NCI-H82 treated with DMSO at 0.1 percent for 48 hours (cell line): Measurements from ENCODE around the gene FAM185A.
"Not testable (repeated sequence)": the region's sequence is repeated elsewhere in the genome, so short reads cannot be mapped to it uniquely, and the experiment has no call there.

Experiments
- DNase-seq: peaks from one replicate; lab custom pipeline; 2025; ENCODE audit not compliant: unreplicated experiment; lab: John Stamatoyannopoulos, UW

FAM185A gene

GRCh38 chr7:102776217-102776616 is 27.4 kb downstream of the FAM185A start:
- DNase-seq: not testable (repeated sequence)

DNA sequence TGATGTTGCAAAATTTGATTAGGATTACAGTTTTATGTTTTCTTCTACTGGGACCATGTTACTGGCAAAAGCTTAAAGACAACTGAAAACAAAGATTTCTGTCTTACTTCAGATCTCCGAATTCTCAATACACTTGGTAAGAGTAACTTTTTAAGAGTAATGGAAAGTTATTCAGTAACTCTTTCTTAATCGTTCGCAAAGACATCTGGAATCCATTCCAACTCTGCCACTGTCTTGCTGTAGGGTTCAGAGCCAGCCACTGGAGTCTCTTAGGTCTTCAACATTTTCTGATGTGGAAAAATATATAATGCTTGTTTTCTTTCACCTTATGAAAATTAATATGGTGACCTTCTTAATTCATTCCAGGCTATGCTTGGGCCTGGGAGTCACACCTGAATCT is 29.9 kb downstream of the FAM185A start:
- DNase-seq: not testable (repeated sequence)

DNA sequence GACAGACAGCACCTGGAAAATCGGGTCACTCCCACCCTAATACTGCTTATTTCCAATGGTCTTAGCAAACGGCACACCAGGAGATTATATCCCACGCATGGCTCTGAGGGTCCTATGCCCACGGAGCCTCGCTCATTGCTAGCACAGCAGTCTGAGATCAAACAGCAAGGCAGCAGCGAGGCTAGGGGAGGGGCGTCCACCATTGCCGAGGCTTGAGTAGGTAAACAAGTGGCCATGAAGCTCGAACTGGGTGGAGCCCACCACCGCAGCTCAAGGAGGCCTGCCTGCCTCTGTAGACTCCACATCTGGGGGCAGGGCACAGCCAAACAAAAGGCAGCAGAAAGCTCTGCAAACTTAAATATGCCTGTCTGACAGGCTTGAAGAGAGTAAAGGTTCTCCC is 32.1 kb downstream of the FAM185A start:
- not testable (repeated sequence) for DNase-seq

GRCh38 chr7:102788770-102789169 is 40.0 kb downstream of the FAM185A start:
- DNase-seq: not testable (repeated sequence)

GRCh38 chr7:102790364-102791100 is 41.7 kb downstream of the FAM185A start:
- not testable (repeated sequence) for DNase-seq

GRCh38 chr7:102791367-102791766 is 42.6 kb downstream of the FAM185A start:
- DNase-seq: not testable (repeated sequence)

GRCh38 chr7:102791831-102792230 is 43.0 kb downstream of the FAM185A start:
- not testable (repeated sequence) for DNase-seq

- not testable (repeated sequence) for DNase-seq
Measured at GRCh38 chr7:102794567-102794966, 45.8 kb downstream of the FAM185A start.

DNA sequence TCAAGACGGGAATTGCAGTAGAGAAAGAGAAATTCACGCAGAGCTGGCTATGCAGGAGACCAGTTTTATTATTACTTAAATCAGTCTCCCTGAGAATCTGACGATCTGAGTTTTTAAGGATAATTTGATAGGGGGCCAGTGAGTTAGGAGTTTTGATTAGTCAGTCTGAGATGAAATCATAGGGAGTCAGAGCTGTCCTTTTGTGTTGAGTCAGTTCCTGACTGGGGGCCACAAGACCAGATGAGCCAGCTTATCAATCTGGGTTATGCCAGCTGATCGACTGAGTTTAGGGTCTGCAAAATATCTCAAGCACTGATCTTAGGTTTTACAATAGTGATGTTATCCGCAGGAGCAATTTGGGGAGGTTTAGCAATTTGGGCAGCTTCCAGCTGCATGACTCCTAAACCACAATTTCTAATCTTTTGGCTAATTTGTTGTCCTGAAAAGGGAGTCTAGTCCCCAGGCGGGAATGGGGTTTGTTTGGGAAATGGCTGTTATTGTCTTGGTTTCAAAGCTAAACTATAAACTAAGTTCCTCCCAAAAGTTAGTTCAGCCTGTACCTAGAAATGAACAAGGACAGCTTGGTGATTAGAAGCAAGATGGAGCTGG is 47.3 kb downstream of the FAM185A start:
- DNase-seq: not testable (repeated sequence)

DNA sequence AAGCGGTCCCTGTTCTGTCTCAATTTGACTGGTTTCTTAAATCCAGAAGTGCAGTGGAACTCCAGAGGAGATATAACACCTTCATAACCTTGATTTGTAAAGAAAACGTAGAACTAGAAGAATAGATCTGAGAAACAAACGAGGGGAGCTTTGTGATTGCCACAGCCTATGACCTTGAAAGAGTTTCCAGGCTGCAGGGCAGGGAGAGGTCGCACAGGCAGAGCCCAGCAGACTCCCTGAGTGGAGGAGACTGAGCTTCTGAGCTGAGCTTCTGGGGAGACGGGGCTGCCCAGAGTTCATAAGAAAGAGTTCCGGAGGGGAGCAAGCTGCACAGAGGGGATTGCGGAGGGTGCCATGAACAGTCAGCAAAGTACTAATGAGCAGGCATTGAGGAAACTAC is 57.8 kb downstream of the FAM185A start:
- no peak for DNase-seq

- DNase-seq: no peak
Measured at GRCh38 chr7:102810916-102811315, 62.1 kb downstream of the FAM185A start.

DNA sequence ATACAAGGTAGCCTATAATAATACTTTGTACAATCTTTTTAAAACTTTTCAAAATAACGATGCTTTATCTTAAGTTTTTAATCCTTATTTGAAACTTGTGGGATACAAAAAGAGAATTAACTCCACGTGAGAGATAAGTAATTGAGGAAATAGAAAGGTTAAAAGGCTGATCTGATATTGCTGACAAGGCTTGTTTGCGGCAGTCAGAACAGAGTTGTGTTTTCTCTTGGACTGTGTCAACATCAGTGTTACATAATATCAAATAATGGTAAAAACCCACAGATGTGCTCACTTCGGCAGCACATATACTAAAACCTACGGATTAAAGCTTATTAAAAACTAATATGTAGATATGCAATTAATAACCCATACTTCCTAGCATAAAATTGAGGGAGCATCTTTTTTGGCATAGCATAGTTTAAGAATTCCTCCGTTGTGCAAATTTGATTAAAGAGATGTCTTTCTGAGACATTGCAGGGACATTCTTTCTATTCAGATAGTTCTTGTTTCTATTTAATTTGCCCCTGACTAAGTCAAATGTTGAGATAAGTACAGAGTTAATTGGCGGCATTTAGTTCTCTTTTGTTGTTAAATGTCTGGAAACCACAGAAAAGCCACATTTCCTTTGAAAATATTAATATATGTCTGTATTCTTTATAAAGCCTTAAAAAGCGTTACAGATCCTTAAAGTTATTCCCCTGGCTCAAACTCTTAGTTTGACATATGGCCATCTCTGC is 63.3 kb downstream of the FAM185A start:
- DNase-seq: no peak

- DNase-seq: no peak
Measured at GRCh38 chr7:102813191-102814024, 64.6 kb downstream of the FAM185A start.

DNA sequence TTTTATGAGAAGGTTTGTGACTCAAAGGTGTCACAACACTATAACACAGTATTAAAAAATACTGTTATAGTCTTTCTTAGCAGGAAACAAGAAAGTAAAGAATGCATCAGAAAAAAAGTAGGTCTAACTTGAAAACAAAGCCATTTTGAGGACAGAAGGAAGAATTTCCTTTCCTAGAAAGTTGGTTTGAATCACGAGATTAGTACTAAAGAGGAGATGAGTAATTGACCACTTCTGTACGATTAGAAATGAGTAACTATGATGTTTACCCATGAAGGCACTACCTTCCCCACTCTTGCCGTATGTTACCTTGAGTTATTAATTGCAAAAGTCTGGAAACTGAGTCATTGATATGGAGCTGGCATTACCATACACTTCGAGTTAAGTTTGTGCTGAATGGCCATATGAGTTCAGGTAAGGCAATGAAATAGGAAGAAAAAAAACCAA is 65.2 kb downstream of the FAM185A start:
- DNase-seq: no peak

DNA sequence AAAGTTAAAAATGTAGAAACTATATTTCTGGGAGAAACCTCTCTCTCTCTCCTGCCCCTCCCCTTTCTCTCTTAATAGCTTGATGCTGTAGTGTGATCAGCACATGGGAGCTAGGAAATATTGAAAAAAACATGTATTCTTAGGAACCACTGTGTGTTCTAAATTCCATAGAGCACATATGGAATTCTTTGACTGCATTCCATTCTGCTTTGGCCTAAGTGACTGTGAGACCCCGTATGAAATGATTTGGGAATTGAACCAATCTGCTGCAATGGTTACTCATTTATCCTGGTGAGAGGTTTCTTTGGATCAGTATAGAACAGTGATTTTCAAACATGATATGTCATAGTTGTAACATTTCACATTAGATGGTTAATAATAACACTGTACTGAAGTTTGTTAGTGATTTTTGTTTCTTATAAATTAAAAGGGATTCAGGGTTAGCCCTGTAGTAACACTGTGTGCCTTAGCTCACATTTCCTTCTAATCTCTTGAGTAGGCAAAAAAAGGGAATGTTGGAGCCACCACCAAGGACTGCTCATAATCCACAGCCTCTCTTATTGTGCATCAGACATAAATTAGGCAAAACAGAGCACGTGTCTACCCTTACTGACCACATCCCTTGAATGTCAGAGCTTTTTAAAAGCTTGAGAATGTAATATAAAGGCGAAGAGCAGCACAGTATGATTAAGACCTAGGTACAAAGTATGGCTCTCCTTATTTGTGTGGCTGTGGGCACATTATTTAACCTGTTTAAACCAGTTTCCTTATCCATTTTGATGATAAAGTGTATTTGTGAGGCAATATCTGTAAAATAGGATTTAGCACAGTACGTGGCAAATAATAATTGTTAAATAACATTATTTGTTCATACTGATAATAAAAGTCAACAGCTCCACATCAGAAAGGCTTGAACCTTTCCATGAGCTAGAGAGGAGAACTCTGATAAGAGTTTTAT is 69.1 kb downstream of the FAM185A start:
- DNase-seq: no peak

GRCh38 chr7:102819151-102819550 is 70.4 kb downstream of the FAM185A start:
- DNase-seq: no peak

GRCh38 chr7:102821994-102822747 is 73.4 kb downstream of the FAM185A start:
- peak; percentile 7 for DNase-seq

DNA sequence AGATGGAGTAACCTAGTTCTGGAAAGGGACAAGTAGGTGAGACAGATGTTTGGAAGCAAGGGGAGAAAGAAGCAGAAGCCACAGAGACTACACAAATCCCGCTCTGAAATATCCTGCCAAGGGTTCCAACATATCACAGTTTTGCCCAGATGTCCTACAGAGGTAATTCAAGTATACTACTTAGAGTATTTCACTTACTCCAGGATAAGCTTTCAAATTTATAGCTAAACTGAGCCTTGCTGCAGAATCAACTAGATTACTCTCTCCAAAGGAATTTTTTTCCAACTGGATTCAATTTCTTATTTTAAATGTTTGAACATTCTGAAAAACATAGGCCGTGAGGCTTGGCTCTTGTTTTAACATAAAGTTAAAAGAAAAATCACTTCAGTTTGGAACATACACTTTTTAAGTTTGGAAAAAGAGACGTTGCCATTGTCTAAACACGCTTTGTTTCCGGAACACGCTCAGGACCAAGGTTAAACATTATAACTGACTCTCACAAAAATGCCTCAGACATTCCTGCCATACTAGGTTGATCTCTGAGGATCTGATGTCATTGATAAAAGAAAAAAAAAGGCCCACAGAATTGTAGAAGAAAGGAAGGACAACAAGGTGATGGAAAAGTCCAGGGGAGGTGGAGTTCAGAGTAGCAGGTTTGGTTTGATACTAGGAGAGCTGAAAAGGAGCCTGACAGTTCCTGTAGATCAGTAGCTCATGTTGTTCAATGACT is 74.8 kb downstream of the FAM185A start:
- no peak for DNase-seq
